ENCODE data around the gene WDFY1. TPM values are rescaled to one million over a fixed set of nuclear protein-coding genes. Genes with fewer than 3 reads are reported as not detected.

WDFY1 gene
- total RNA-seq, 2 experiments from 2014 or later: 33.3 to 45.3 TPM

DNA sequence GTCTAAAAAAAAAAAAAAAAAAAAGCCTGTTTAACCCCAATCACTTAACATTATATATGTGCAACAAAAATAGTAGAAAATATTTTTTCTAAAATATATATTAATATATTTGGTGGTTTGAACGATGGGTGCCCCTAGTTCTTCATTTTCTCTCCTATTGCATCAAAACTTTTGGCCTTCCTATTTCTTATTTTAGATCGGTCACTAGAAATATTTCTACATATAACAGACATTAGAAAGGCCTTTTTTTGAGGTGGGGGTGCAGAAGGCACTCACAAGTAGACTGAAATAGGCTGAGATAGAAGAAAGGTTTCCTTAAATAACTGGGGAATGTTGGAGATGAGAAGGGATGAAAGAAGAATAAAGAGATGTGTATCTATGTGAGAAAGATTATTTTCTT is 58.4 kb downstream of the WDFY1 start:
- Histone ChIP-seq H3K4me1 (ENCODE audit: insufficient read depth, low read length, poor library complexity, severe bottlenecking) (peaks cover 13% of the 10 kb centered on the region), H3K4me3 (ENCODE audit: low read depth, low read length, poor library complexity, severe bottlenecking) (no peak overlapping the region), H4K20me1 (ENCODE audit: insufficient read depth, low read length) (no peaks in the 10 kb centered on the region), H3K79me2 (ENCODE audit: insufficient read depth, low read depth, low read length) (no peaks in the 10 kb centered on the region), H3K9me2 (ENCODE audit: insufficient read depth, low read length) (no peaks in the 10 kb centered on the region), H3K4me2 (ENCODE audit: low read length) (no peak overlapping the region), H2AFZ (ENCODE audit: low read length) (no peak overlapping the region), H3K27ac (ENCODE audit: low read depth, low read length, poor library complexity, severe bottlenecking) (no peak overlapping the region), H3K36me3 (ENCODE audit: insufficient read depth, low read length) (peaks cover 39% of the 10 kb centered on the region), H3K9me3 (ENCODE audit: low read length) (no peaks in the 10 kb centered on the region)
- ChIA-PET CTCF (ENCODE audit: unreplicated experiment) (no interaction called here), POLR2A (interaction anchor here (0.6 kb wide), 1 partner anchor 189 kb away, joined by 3 read pairs; no protein-coding TSS in a partner anchor)
- no peak for DNase-seq (ENCODE audit: low spot score)
- intact Hi-C loops (cut with micrococcal nuclease; ENCODE audit: unreplicated experiment): no loop called here
- BruUV-seq (replicated peaks): no TSS peak
- TF ChIP-seq, protein P1, sequence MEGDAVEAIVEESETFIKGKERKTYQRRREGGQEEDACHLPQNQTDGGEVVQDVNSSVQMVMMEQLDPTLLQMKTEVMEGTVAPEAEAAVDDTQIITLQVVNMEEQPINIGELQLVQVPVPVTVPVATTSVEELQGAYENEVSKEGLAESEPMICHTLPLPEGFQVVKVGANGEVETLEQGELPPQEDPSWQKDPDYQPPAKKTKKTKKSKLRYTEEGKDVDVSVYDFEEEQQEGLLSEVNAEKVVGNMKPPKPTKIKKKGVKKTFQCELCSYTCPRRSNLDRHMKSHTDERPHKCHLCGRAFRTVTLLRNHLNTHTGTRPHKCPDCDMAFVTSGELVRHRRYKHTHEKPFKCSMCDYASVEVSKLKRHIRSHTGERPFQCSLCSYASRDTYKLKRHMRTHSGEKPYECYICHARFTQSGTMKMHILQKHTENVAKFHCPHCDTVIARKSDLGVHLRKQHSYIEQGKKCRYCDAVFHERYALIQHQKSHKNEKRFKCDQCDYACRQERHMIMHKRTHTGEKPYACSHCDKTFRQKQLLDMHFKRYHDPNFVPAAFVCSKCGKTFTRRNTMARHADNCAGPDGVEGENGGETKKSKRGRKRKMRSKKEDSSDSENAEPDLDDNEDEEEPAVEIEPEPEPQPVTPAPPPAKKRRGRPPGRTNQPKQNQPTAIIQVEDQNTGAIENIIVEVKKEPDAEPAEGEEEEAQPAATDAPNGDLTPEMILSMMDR (conservative IDR thresholded peaks at IDR 0.05; ENCODE audit: low read length): no peak
- no peak for TF ChIP-seq EZH2phosphoT487 (IDR thresholded peaks at IDR 0.05; ENCODE audit: borderline replicate concordance, low read depth, low read length)

DNA sequence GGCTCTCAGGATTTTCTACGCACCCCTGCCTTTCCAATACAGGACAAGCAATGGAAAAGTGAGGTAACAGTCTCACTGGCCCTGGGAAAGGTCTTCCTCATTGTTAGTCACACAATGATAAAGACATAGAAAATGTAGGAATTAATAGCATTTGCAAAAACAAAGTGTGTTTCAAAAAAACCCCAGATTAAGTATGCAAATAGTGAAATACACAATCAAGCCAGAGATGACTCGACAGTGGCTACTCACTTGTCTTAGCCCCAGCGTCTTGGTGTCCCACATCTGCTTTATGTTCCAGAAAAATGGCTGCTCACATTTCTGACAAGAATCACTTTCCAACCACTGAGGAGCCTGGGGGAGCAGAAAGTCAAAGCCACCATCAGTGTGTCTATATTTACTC is 60.7 kb downstream of the WDFY1 start:
- no peak overlapping the region for H3K4me3 ChIP-seq (ENCODE audit: low read depth, low read length, poor library complexity, severe bottlenecking)
- no peak overlapping the region for H3K4me2 ChIP-seq (ENCODE audit: low read length)
- TF ChIP-seq, protein P1 (conservative IDR thresholded peaks at IDR 0.05; ENCODE audit: low read length): no peak
- no peak for TF ChIP-seq EZH2phosphoT487 (IDR thresholded peaks at IDR 0.05; ENCODE audit: borderline replicate concordance, low read depth, low read length)
- H2AFZ ChIP-seq (ENCODE audit: low read length): no peak overlapping the region
- H3K36me3 ChIP-seq (ENCODE audit: insufficient read depth, low read length): peaks cover 37% of the 10 kb centered on the region
- no TSS peak for BruUV-seq (replicated peaks)
- POLR2A ChIA-PET: no interaction called here
- H3K79me2 ChIP-seq (ENCODE audit: insufficient read depth, low read depth, low read length): no peaks in the 10 kb centered on the region
- no peak for DNase-seq (ENCODE audit: low spot score)
- no peaks in the 10 kb centered on the region for H3K9me2 ChIP-seq (ENCODE audit: insufficient read depth, low read length)
- CTCF ChIA-PET (ENCODE audit: unreplicated experiment): interaction anchor here (0.6 kb wide), 1 partner anchor 10 kb away, joined by 6 read pairs; no protein-coding TSS in a partner anchor
- no peak overlapping the region for H3K27ac ChIP-seq (ENCODE audit: low read depth, low read length, poor library complexity, severe bottlenecking)
- H4K20me1 ChIP-seq (ENCODE audit: insufficient read depth, low read length): no peaks in the 10 kb centered on the region
- intact Hi-C loops (cut with micrococcal nuclease; ENCODE audit: unreplicated experiment): no loop called here
- H3K9me3 ChIP-seq (ENCODE audit: low read length): no peaks in the 10 kb centered on the region
- H3K4me1 ChIP-seq (ENCODE audit: insufficient read depth, low read length, poor library complexity, severe bottlenecking): no peaks in the 10 kb centered on the region

DNA sequence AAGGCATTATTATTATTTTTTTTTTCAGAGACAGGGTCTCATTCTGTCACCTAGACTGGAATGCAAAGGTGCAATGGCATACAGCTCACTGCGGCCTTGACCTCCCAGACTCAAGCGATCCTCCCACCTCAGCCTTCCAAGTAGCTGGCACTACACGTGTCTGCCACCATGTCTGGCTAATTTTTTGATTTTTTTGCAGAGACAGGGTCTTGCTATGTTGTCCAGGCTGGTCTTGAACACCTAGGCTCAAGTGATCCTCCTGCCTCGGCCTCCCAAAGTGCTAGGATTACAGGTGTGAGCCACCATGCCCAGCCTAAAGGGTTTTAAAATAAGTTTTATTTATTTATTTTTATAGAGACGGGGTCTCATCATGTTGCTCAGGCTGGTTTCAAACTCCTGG is 62.4 kb downstream of the WDFY1 start:
- no peak for TF ChIP-seq EZH2phosphoT487 (IDR thresholded peaks at IDR 0.05; ENCODE audit: borderline replicate concordance, low read depth, low read length)
- TF ChIP-seq, protein P1 (conservative IDR thresholded peaks at IDR 0.05; ENCODE audit: low read length): no peak
- no peaks in the 10 kb centered on the region for H4K20me1 ChIP-seq (ENCODE audit: insufficient read depth, low read length)
- intact Hi-C loops (cut with micrococcal nuclease; ENCODE audit: unreplicated experiment): no loop called here
- DNase-seq (ENCODE audit: low spot score): no peak
- no peaks in the 10 kb centered on the region for H3K4me1 ChIP-seq (ENCODE audit: insufficient read depth, low read length, poor library complexity, severe bottlenecking)
- ChIA-PET POLR2A (no interaction called here), CTCF (ENCODE audit: unreplicated experiment) (no interaction called here)
- no peaks in the 10 kb centered on the region for H3K9me2 ChIP-seq (ENCODE audit: insufficient read depth, low read length)
- H3K36me3 ChIP-seq (ENCODE audit: insufficient read depth, low read length): peaks cover 41% of the 10 kb centered on the region
- H3K27ac ChIP-seq (ENCODE audit: low read depth, low read length, poor library complexity, severe bottlenecking): no peak overlapping the region
- H3K79me2 ChIP-seq (ENCODE audit: insufficient read depth, low read depth, low read length): no peaks in the 10 kb centered on the region
- no TSS peak for BruUV-seq (replicated peaks)
- H3K4me2 ChIP-seq (ENCODE audit: low read length): no peak overlapping the region
- no peaks in the 10 kb centered on the region for H3K9me3 ChIP-seq (ENCODE audit: low read length)
- H3K4me3 ChIP-seq (ENCODE audit: low read depth, low read length, poor library complexity, severe bottlenecking): no peak overlapping the region
- H2AFZ ChIP-seq (ENCODE audit: low read length): no peak overlapping the region
